ENCODE measurements around the gene HDGF.
A peak's percentile ranks its signal among the peaks of the same experiment; 100 is the strongest.

Gene HDGF

GRCh38 chr1:156704930-156705320, 46.5 kb downstream of the HDGF start:
- Histone ChIP-seq H3K4me1 (ENCODE audit: control insufficient read depth, insufficient read depth, low read length) (peaks cover 45% of the 10 kb centered on the region), H3K9me3 (ENCODE audit: control insufficient read depth, insufficient read depth, low read depth, low read length) (no peaks in the 10 kb centered on the region), H3K4me3 (ENCODE audit: low read depth, low read length) (peak overlapping the region; percentile 76), H3K9ac (ENCODE audit: low read length) (peak overlapping the region; percentile 87), H3K27me3 (ENCODE audit: control insufficient read depth, insufficient read depth, low read length) (peaks cover 9% of the 10 kb centered on the region; the same call in 1 of the 2 replicates), H3K27ac (ENCODE audit: low read depth, low read length) (peak overlapping the region; percentile 77; the same call in 1 of the 2 replicates), H3K36me3 (ENCODE audit: control insufficient read depth, insufficient read depth, low read length) (peaks cover 18% of the 10 kb centered on the region)

- Histone ChIP-seq H3K36me3 (ENCODE audit: control insufficient read depth, insufficient read depth, low read length) (peaks cover 25% of the 10 kb centered on the region), H3K27ac (ENCODE audit: low read depth, low read length) (no peak overlapping the region; the same call in 1 of the 2 replicates), H3K27me3 (ENCODE audit: control insufficient read depth, insufficient read depth, low read length) (peaks cover 9% of the 10 kb centered on the region; the same call in 1 of the 2 replicates), H3K4me3 (ENCODE audit: low read depth, low read length) (peak overlapping the region; percentile 76), H3K4me1 (ENCODE audit: control insufficient read depth, insufficient read depth, low read length) (peaks cover 39% of the 10 kb centered on the region), H3K9me3 (ENCODE audit: control insufficient read depth, insufficient read depth, low read depth, low read length) (no peaks in the 10 kb centered on the region), H3K9ac (ENCODE audit: low read length) (peak overlapping the region; percentile 87)
Measured at GRCh38 chr1:156704166-156704711, 47.2 kb downstream of the HDGF start.

GRCh38 chr1:156703741-156704140, 47.7 kb downstream of the HDGF start:
- Histone ChIP-seq H3K27me3 (ENCODE audit: control insufficient read depth, insufficient read depth, low read length) (peaks cover 9% of the 10 kb centered on the region; the same call in 1 of the 2 replicates), H3K9me3 (ENCODE audit: control insufficient read depth, insufficient read depth, low read depth, low read length) (no peaks in the 10 kb centered on the region), H3K4me3 (ENCODE audit: low read depth, low read length) (peak overlapping the region; percentile 76), H3K27ac (ENCODE audit: low read depth, low read length) (no peak overlapping the region), H3K9ac (ENCODE audit: low read length) (peak overlapping the region; percentile 87), H3K4me1 (ENCODE audit: control insufficient read depth, insufficient read depth, low read length) (peaks cover 34% of the 10 kb centered on the region), H3K36me3 (ENCODE audit: control insufficient read depth, insufficient read depth, low read length) (peaks cover 30% of the 10 kb centered on the region)

- peak overlapping the region; percentile 87 for H3K9ac ChIP-seq (ENCODE audit: low read length)
- no peak overlapping the region for H3K27ac ChIP-seq (ENCODE audit: low read depth, low read length)
- no peaks in the 10 kb centered on the region for H3K9me3 ChIP-seq (ENCODE audit: control insufficient read depth, insufficient read depth, low read depth, low read length)
- H3K36me3 ChIP-seq (ENCODE audit: control insufficient read depth, insufficient read depth, low read length) = peaks cover 34% of the 10 kb centered on the region
- H3K4me3 ChIP-seq (ENCODE audit: low read depth, low read length) = peak overlapping the region; percentile 76
- peaks cover 30% of the 10 kb centered on the region for H3K4me1 ChIP-seq (ENCODE audit: control insufficient read depth, insufficient read depth, low read length)
- peaks cover 9% of the 10 kb centered on the region; the same call in 1 of the 2 replicates for H3K27me3 ChIP-seq (ENCODE audit: control insufficient read depth, insufficient read depth, low read length)
Measured at GRCh38 chr1:156703336-156703735, 48.1 kb downstream of the HDGF start.

- Histone ChIP-seq H3K4me3 (ENCODE audit: low read depth, low read length) (no peak overlapping the region), H3K27me3 (ENCODE audit: control insufficient read depth, insufficient read depth, low read length) (peaks cover 9% of the 10 kb centered on the region; the same call in 1 of the 2 replicates), H3K27ac (ENCODE audit: low read depth, low read length) (no peak overlapping the region), H3K9ac (ENCODE audit: low read length) (no peak overlapping the region), H3K4me1 (ENCODE audit: control insufficient read depth, insufficient read depth, low read length) (peaks cover 16% of the 10 kb centered on the region), H3K36me3 (ENCODE audit: control insufficient read depth, insufficient read depth, low read length) (peaks cover 40% of the 10 kb centered on the region), H3K9me3 (ENCODE audit: control insufficient read depth, insufficient read depth, low read depth, low read length) (no peaks in the 10 kb centered on the region)
Measured at GRCh38 chr1:156700736-156701531, 50.5 kb downstream of the HDGF start.

- no peak overlapping the region for H3K9ac ChIP-seq (ENCODE audit: low read length)
- H3K4me3 ChIP-seq (ENCODE audit: low read depth, low read length) = no peak overlapping the region
- no peaks in the 10 kb centered on the region for H3K9me3 ChIP-seq (ENCODE audit: control insufficient read depth, insufficient read depth, low read depth, low read length)
- peaks cover under 1% of the 10 kb centered on the region; the same call in 1 of the 2 replicates for H3K27me3 ChIP-seq (ENCODE audit: control insufficient read depth, insufficient read depth, low read length)
- peaks cover 40% of the 10 kb centered on the region for H3K36me3 ChIP-seq (ENCODE audit: control insufficient read depth, insufficient read depth, low read length)
- H3K4me1 ChIP-seq (ENCODE audit: control insufficient read depth, insufficient read depth, low read length) = peaks cover 20% of the 10 kb centered on the region
- H3K27ac ChIP-seq (ENCODE audit: low read depth, low read length) = no peak overlapping the region
Measured at GRCh38 chr1:156698995-156699394, 52.5 kb downstream of the HDGF start.

- Histone ChIP-seq H3K27ac (ENCODE audit: low read depth, low read length) (no peak overlapping the region), H3K4me3 (ENCODE audit: low read depth, low read length) (no peak overlapping the region), H3K9me3 (ENCODE audit: control insufficient read depth, insufficient read depth, low read depth, low read length) (no peaks in the 10 kb centered on the region)
Measured at GRCh38 chr1:156697481-156697880, 54.0 kb downstream of the HDGF start.

GRCh38 chr1:156696755-156697154, 54.7 kb downstream of the HDGF start:
- H3K36me3 ChIP-seq (ENCODE audit: control insufficient read depth, insufficient read depth, low read length) = peaks cover 40% of the 10 kb centered on the region
- peaks cover 29% of the 10 kb centered on the region for H3K4me1 ChIP-seq (ENCODE audit: control insufficient read depth, insufficient read depth, low read length)
- no peaks in the 10 kb centered on the region for H3K27me3 ChIP-seq (ENCODE audit: control insufficient read depth, insufficient read depth, low read length)
- H3K27ac ChIP-seq (ENCODE audit: low read depth, low read length) = no peak overlapping the region
- no peaks in the 10 kb centered on the region for H3K9me3 ChIP-seq (ENCODE audit: control insufficient read depth, insufficient read depth, low read depth, low read length)
- no peak overlapping the region for H3K4me3 ChIP-seq (ENCODE audit: low read depth, low read length)
- no peak overlapping the region for H3K9ac ChIP-seq (ENCODE audit: low read length)

More at GRCh38 chr1:156697481-156697880, 54.0 kb downstream of the HDGF start:
- Histone ChIP-seq H3K9ac (ENCODE audit: low read length) (no peak overlapping the region), H3K27me3 (ENCODE audit: control insufficient read depth, insufficient read depth, low read length) (no peaks in the 10 kb centered on the region), H3K36me3 (ENCODE audit: control insufficient read depth, insufficient read depth, low read length) (peaks cover 40% of the 10 kb centered on the region), H3K4me1 (ENCODE audit: control insufficient read depth, insufficient read depth, low read length) (peaks cover 22% of the 10 kb centered on the region)

- Histone ChIP-seq H3K9me3 (ENCODE audit: control insufficient read depth, insufficient read depth, low read depth, low read length) (no peaks in the 10 kb centered on the region), H3K36me3 (ENCODE audit: control insufficient read depth, insufficient read depth, low read length) (peaks cover 19% of the 10 kb centered on the region), H3K9ac (ENCODE audit: low read length) (peak overlapping the region; percentile 80), H3K27ac (ENCODE audit: low read depth, low read length) (no peak overlapping the region; the same call in 1 of the 2 replicates), H3K27me3 (ENCODE audit: control insufficient read depth, insufficient read depth, low read length) (no peaks in the 10 kb centered on the region), H3K4me1 (ENCODE audit: control insufficient read depth, insufficient read depth, low read length) (peaks cover 51% of the 10 kb centered on the region), H3K4me3 (ENCODE audit: low read depth, low read length) (no peak overlapping the region)
Measured at GRCh38 chr1:156694690-156694962, 56.8 kb downstream of the HDGF start.

GRCh38 chr1:156693848-156694689, 57.4 kb downstream of the HDGF start:
- Histone ChIP-seq H3K9ac (ENCODE audit: low read length) (peak overlapping the region; percentile 80), H3K4me1 (ENCODE audit: control insufficient read depth, insufficient read depth, low read length) (peaks cover 55% of the 10 kb centered on the region), H3K27me3 (ENCODE audit: control insufficient read depth, insufficient read depth, low read length) (no peaks in the 10 kb centered on the region), H3K36me3 (ENCODE audit: control insufficient read depth, insufficient read depth, low read length) (peaks cover 13% of the 10 kb centered on the region), H3K4me3 (ENCODE audit: low read depth, low read length) (peak overlapping the region; percentile 38), H3K27ac (ENCODE audit: low read depth, low read length) (peak overlapping the region; percentile 86; the same call in 1 of the 2 replicates), H3K9me3 (ENCODE audit: control insufficient read depth, insufficient read depth, low read depth, low read length) (no peaks in the 10 kb centered on the region)

Data from HUES6 (cell line).